NB4 (cell line): ENCODE results near the gene TMPRSS12.
"Not testable (repeated sequence)": the region's sequence is repeated elsewhere in the genome, so short reads cannot be mapped to it uniquely, and the experiment has no call there.

Experiments
- CTCF ChIP-seq: IDR thresholded peaks from one replicate; pipeline ENCODE4 v1.5.1; 2012; ENCODE audit warnings: low read depth, low read length
- MAX ChIP-seq: IDR thresholded peaks from 2 replicates; pipeline ENCODE4 v1.6.1; 2011; ENCODE audit warnings: low read depth, low read length
- MYC ChIP-seq: IDR thresholded peaks from 2 replicates; pipeline ENCODE4 v1.6.1; 2011; ENCODE audit warnings: low read depth, low read length
- POLR2A ChIP-seq: IDR thresholded peaks from 2 replicates; pipeline ENCODE4 v1.6.1; 2011; ENCODE audit warnings: mild to moderate bottlenecking; ENCODE audit not compliant: insufficient read length; ENCODE audit errors: extremely low read depth

DNA sequence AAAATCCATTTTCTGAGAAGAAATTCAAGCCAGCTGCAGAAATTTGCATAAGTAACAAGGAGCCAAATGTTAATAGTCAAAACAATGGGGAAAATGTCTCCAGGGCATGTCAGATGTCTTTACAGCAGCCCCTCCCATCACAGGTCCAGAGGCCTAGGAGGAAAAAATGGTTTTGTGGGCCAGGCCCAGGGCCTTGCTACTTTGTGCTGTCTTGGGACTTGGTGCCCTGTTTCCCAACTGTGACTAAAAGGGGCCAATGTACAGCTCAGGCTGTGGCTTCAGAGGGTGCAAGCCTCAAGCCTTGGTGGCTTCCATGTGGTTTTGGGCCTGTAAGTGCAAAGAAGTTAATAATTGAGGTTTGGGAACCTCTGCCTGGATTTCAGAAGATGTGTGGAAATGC, 8.9 kb upstream of the TMPRSS12 start:
- TF ChIP-seq MYC, CTCF, POLR2A, MAX: not testable (repeated sequence)
